ENCODE measurements around the gene OGDHL.

GRCh38 chr10:49741108-49741995 is 20.8 kb downstream of the OGDHL start:
- TF ChIP-seq CTCF (IDR thresholded peaks at IDR 0.05) (no peak), POLR2A (IDR thresholded peaks at IDR 0.05) (no peak)
